GM21825 (cell line): ENCODE data around the gene TBC1D4.

Experiments
- ATAC-seq: cut with Tn5 transposase; IDR thresholded peaks from one replicate; pipeline ENCODE4 v1.9.1; 2021; ENCODE audit warnings: mild to moderate bottlenecking, moderate library complexity; ENCODE audit not compliant: unreplicated experiment

Gene TBC1D4

DNA sequence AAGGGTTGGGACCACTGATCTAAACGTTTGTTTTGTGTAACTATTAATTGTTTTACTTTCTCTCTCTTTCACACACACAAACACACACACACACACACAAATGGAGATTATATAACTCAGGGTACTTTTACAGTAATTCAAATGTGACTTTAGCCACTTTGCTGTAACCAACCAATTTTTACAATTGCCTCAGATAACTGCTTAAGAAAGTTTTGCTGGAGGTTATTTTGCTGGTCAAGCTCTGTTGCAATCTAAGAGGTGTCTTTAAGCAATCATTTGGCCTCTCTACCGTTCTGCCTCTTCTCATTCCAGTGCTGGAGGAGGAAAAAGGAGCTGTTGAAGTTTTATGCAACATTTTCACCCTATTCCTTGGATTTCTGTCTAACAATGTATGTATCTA is 63.0 kb downstream of the TBC1D4 start:
- ATAC-seq: no peak

DNA sequence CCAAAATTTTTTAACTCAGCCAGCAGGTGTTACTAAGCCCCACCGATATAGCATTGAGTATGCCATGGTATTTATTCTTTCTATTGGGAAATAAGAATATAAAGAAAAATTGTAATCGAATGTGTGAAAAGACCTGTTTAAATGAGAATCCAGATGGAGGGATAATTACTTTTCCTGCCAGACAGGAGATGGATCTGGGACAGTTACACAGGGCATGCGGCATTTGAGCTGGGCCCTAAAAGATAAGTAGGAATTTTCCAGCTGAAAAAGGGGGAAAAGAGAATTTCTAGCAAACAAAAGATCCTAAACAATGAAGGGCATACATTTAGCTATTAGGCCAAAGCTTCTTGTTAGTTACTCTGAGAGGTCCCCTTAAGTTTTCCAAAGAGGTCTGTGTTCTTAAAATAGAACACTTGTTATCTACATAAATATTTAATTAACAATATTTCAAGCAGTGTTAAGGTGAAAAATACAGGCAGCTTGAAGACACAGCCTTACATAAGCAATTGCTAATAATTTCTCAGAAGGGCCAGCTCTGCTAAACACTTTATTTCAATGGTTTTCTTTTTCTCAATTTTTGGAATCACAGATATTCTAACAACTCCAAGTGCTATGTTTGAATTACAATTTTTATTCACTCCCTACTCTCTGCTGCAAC is 63.7 kb downstream of the TBC1D4 start:
- ATAC-seq: no peak

GRCh38 chr13:75417656-75418055 is 64.3 kb downstream of the TBC1D4 start:
- ATAC-seq: no peak

DNA sequence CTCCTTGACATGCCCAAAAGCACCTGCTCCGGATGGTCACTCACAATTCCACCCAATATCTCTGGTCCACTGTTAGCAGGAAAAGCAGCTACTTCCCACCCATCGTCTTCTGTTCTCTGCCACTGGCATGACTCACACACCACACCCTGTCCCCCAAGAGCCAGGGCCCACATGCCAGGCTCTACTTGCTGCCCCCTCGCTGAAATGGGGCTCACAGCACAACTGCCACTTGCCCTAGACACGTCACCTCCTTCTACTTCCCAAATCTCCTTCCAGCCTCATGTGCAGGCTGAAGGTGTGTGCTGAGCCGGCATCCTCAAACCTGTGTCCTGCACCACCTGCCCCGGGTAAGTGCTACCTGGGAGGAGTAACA is 65.0 kb downstream of the TBC1D4 start:
- ATAC-seq: peak; percentile 16

DNA sequence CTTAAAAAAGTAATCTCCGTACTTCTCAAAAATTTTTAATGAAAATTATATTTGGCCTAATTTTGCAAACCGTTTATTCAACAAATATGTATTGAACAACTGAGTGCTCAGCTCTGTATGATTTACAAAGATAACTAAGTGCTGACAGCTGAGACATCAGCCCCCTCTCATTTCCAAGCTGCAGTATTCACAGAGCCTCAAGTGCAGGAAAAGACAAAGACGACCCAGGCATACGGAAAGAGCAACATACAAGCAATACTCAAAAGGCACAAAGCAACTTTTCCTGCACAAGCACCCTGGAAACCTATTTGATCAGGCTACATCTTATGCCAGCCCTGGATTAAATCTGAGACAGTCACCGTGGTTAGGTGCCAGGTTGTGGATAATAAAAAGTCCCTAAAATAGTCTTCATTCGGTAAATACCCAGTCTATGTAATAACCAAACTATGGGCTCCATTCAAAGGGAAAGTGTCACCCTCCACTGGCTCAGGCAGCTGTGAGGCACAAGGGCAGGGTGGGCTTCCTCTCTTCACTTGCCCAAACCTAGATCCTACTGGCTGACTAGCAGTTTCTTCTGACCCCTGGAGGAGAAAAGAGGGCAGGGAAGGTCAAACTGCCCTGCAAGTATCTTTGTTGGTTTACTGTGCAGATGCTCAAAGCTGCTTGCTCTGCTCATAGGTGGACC is 65.5 kb downstream of the TBC1D4 start:
- peak; percentile 80 for ATAC-seq

- no peak for ATAC-seq
Measured at GRCh38 chr13:75415694-75416093, 66.3 kb downstream of the TBC1D4 start.

GRCh38 chr13:75415171-75415570 is 66.8 kb downstream of the TBC1D4 start:
- ATAC-seq: no peak

DNA sequence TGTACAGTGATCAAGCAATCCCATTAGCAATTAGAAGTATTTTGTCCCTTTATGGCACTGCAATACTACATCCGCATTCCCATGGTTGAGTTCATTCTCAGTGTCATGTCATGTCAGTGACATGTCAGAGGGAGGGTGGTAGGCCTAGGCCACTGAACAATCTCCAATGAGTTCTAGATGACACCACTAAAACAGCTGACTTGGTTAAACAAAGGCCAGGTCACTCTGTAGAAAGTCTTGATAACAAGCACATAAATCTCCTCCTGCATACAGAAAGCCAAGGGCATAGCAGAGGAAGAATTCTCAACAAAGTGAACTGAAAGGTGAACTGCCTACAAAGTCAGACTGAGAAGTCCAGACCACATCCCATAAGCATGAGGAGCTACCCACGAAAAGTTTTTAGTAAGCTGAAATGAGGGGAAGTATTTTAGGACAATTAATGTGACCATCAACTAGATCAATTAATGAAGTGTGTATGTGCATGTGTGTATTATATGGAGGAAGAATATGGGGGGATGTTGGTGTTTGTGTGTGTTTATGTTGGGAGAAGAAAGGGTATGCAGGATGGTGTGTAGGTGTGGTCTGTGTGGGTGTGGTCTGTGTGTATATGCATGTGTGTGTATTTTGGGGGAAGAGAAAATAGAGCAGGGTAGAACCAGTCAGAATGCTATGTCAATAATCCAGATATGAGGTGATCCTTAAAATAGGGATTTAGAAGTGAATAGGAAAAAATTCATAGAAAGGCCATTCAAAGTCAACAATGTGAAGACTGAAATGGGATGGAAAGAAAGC is 67.7 kb downstream of the TBC1D4 start:
- ATAC-seq: no peak

DNA sequence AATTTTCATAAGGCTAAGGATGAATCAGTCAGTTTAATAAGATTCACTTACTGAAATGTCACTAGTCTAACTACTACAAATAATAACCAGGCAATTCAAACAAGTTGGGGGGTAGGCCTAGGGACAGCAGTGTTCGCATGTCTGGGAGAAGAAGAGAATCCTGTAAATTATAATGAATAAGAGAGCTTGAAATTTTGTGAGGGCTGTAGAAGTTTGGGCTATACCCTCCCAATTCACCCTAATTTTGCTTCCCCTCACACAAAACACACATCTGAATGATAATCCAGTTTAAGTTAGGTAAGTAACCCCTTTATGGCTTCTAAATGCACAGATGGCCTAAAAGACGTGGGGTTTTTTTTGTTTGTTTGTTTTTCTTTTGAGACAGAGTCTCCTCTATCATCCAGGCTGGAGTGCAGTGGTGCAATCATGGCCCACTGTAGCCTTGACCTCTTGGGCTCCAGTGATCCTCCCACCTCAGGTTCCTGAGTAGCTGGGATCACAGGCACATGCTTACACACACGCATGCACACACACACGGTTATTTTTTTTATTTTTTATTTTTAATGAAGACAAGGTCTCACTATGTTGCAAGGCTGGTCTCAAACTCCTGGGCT is 69.9 kb downstream of the TBC1D4 start:
- no peak for ATAC-seq

- no peak for ATAC-seq
Measured at GRCh38 chr13:75410207-75410606, 71.8 kb downstream of the TBC1D4 start.

DNA sequence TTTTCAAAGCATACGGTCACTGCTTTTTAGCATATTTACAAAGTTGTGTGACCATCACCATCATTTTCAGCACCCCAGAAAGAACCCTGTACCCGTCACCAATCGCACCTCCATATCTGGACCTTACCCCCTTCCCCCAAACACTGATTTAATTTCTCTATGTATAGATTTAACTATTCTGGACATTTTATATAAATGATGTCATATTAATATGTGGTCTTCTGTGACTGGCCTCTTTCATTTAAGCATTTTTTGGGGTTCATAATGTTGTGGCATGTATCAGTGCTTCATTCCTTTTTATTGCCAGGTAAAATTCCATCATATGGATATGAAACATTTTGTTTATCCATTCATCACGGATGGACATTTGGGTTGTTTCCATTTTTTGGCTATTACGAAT is 74.0 kb downstream of the TBC1D4 start:
- no peak for ATAC-seq

DNA sequence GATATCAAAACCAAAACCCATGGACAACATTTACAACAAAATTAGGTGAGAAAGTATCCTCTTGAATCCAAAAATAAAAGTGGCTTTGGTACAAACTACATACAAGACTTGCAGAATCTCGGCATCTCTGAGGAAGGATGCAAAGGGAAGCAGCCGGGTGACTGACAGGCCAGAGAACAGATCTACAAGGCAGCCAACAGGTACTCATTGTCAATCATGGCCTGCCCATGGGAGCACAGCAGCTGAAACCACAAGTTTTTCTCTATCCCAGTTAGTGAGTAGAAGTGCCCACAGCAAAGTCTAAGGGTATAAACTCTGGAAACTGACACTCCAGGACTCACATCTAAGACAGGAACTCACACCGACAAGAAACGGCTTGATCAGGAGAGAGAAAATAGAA is 74.5 kb downstream of the TBC1D4 start:
- ATAC-seq: no peak

GRCh38 chr13:75405976-75406703 is 75.8 kb downstream of the TBC1D4 start:
- ATAC-seq: no peak

GRCh38 chr13:75404726-75405125 is 77.2 kb downstream of the TBC1D4 start:
- no peak for ATAC-seq

DNA sequence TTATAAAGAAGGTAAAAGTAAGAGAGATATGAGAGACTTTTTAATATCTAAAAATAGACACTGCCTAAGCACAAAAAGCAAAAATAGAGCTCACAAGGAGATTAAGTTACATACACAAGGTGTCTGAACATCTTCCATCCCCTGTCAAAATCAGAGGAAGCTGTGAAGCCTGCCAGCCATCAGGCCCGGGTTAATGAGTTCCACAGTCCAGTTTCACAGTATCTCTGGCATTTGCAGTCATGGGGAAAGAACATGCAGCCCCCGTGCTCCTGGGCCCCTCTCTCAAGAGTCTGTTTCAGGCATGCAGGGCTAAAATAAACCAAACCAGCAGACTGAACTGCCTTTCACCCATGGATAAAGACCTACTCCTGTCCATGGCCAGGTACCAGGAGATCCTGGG is 79.2 kb downstream of the TBC1D4 start:
- ATAC-seq: no peak

DNA sequence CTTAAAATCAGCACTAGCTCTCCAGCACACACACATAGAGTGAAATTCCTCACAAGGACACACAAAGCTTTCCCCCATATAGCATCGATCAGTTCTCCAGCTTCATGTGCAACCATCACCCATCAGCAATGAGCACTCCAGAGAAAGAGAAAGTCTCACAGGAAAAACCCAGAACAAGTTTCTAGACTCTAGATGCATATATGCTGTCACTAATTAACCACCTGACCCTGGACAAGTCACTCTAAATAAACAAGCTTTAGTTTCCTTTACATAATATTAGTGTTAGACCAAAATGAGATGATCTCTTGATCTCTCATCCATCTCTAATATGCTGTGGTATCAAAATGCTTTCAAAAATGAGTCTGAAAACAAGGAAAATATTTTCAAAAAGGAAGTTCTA is 81.2 kb downstream of the TBC1D4 start:
- ATAC-seq: peak; percentile 53

DNA sequence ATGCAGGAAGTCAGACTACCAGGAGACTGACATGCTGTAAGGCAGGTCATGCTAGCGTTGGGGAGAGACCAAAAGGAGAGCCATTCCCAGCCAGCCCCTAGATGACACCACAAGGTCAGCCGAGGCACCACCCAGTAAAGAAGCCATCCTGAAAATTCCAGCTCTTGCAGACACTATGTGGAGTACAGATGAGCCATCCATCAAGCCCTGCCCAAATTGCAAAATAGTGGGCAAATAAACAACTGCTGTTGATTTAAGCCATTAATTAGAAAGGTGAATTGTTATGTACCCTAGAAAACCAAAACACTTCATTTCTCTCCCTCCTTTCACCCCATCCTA is 82.1 kb downstream of the TBC1D4 start:
- no peak for ATAC-seq

DNA sequence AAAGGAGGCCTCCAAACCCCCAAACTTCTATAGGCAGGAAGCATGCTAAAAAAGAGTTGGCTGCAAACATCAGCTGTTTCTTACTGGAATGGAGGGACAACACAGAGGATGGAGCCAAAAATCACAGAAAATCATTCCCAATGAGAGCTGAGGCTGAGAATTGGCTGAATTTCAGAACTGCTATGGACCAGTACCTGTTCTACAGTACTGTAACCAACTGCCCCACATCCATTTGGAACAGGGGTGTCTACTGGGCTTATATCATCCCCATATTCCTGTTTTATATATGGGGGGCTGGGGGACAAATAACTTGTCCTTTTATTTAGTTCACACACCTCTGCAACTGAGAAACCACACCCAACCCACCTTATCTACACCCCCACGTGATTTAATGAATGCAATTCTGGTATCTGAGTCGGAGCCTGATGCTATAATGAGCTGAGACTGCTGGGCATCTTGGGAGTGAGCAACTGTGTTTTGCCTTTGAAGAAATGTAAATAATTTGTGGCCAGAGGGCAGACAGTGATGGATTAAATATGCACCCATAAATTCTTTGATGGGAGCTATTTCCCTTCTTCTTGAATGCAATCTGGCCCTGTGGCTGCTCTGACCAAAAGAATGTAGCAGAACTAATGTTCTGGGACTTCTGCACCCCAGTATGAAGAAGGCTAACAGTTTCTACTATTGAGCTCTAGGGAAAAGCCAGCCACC is 82.6 kb downstream of the TBC1D4 start:
- no peak for ATAC-seq

DNA sequence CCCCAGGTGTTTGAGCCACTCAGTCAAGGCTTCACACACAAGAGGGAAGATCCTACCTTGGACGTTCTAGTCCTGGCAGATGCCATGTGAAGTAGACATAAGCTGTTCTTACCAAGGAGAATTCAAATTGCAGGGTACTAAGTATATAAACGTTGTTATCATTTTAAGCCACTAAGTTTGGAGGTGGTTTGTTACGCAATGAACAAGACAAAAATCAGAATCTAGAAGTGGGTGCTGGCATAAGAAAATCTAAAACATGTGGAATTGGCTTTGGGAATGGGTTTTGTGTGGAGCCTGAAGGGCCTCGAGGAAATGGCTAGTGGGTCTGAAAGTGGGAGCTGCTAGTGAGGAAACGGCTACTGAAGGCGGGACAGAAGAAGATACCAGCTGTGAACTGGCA is 83.9 kb downstream of the TBC1D4 start:
- no peak for ATAC-seq

- no peak for ATAC-seq
Measured at GRCh38 chr13:75395901-75396300, 86.1 kb downstream of the TBC1D4 start.
